ENCODE measurements around the gene RALGDS.

DNA sequence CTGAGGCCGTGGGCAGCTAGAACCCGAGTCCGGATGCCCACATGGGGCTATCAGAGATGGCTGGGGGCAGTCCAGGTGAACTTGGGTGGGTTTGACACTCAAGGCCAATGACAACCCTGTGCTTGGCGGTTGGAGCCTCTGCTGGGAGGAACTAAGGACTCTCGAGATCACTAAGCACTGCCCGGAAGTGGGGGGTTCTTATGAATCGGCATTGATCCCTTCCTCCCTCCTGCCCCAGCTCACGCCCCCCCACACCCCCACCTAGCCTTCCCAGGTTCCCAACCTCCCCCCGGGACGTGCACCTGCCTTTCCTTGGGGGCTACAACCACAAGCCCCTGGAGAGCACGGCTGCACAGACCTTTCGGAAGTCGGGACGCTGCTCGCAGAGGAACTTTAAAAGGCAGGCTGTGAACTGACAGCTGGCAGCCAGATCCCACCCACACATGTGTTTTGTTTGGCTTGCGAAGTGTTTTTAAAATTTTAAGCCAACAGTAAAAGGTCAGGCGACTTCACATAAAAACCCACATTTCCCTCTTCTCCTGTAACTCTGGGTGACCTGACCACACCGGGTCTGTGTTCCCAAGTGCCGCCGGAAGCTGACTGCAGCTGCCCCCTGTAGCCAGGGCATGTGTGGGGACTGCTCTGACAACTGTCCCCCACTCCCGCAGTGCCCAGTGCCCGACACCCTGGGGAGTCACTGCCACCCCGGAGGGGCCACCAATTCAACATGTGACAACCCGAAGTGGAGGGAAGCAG lies 5.1 kb upstream of the RALGDS start:
- TF ChIP-seq TAF1 (IDR thresholded peaks at IDR 0.05; ENCODE audit: low read depth) (no peak), RAD21 (IDR thresholded peaks at IDR 0.05; ENCODE audit: low read depth) (no peak), YY1 (IDR thresholded peaks at IDR 0.05; ENCODE audit: low read depth) (no peak)
